ENCODE data around the gene SLC7A6.

The SLC7A6 gene

GRCh38 chr16:68264128-68265077, at the start of gene SLC7A6:
Gene SLC7A6 (plus strand): TSS chr16:68264526. CDS start chr16:68274727, 10,201 bp downstream.
- peak within 1 kb of the TSS; percentile 35; the same call in 1 of the 2 replicates for H3K27ac ChIP-seq
- no peak for TF ChIP-seq ZFX (IDR thresholded peaks at IDR 0.05; ENCODE audit: borderline replicate concordance)
- TF ChIP-seq CTCF (IDR thresholded peaks at IDR 0.05): peak; percentile 78

- no peak overlapping the region for H3K27ac ChIP-seq
- TF ChIP-seq ZFX (IDR thresholded peaks at IDR 0.05; ENCODE audit: borderline replicate concordance) (no peak), CTCF (IDR thresholded peaks at IDR 0.05) (no peak)
Observed at GRCh38 chr16:68214726-68215125, 49.6 kb upstream of the SLC7A6 start.

GRCh38 chr16:68215302-68215701, 49.0 kb upstream of the SLC7A6 start:
- no peak overlapping the region for H3K27ac ChIP-seq
- TF ChIP-seq CTCF (IDR thresholded peaks at IDR 0.05) (no peak), ZFX (IDR thresholded peaks at IDR 0.05; ENCODE audit: borderline replicate concordance) (no peak)

- no peak overlapping the region for H3K27ac ChIP-seq
- TF ChIP-seq CTCF (IDR thresholded peaks at IDR 0.05): no peak
- TF ChIP-seq ZFX (IDR thresholded peaks at IDR 0.05; ENCODE audit: borderline replicate concordance): no peak
Observed at GRCh38 chr16:68216240-68216639, 48.1 kb upstream of the SLC7A6 start.

- TF ChIP-seq ZFX (IDR thresholded peaks at IDR 0.05; ENCODE audit: borderline replicate concordance) (no peak), CTCF (IDR thresholded peaks at IDR 0.05) (no peak)
- no peak overlapping the region for H3K27ac ChIP-seq
Observed at GRCh38 chr16:68217506-68217905, 46.8 kb upstream of the SLC7A6 start.

GRCh38 chr16:68219725-68220351, 44.5 kb upstream of the SLC7A6 start:
- H3K27ac ChIP-seq: no peak overlapping the region
- no peak for TF ChIP-seq CTCF (IDR thresholded peaks at IDR 0.05)
- TF ChIP-seq ZFX (IDR thresholded peaks at IDR 0.05; ENCODE audit: borderline replicate concordance): no peak

GRCh38 chr16:68223072-68223471, 41.3 kb upstream of the SLC7A6 start:
- TF ChIP-seq ZFX (IDR thresholded peaks at IDR 0.05; ENCODE audit: borderline replicate concordance): no peak
- no peak for TF ChIP-seq CTCF (IDR thresholded peaks at IDR 0.05)
- H3K27ac ChIP-seq: no peak overlapping the region
